ENCODE measurements around the gene COASY. TPM values are rescaled to one million over a fixed set of nuclear protein-coding genes. Genes with fewer than 3 reads are reported as not detected.
"Not testable (repeated sequence)": the region's sequence is repeated elsewhere in the genome, so short reads cannot be mapped to it uniquely, and the experiment has no call there.

COASY gene
- total RNA-seq, 1 experiment from 2014 or later: 12.4 TPM

DNA sequence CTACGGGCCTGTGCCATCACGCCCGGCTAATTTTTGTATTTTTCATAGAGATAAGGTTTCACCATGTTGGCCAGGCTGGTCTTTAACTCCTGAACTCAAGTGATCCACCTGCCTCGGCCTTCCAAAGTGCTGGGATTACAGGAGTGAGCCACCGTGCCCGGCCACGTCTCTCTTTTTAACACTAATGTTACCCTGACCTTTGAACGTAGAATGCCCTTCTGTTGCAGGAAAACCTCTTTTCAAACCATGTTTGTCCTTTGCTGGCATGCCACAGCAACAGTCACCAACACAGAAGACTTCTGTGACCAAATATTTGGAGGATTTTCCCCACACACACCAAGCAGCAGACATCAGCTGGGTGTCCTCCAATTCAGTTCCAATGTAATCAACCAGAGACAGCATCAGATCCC lies 17.1 kb upstream of the COASY start:
- Histone ChIP-seq H3K9me3 (no peaks in the 10 kb centered on the region), H3K36me3 (peaks cover 30% of the 10 kb centered on the region)
- no peak for DNase-seq

DNA sequence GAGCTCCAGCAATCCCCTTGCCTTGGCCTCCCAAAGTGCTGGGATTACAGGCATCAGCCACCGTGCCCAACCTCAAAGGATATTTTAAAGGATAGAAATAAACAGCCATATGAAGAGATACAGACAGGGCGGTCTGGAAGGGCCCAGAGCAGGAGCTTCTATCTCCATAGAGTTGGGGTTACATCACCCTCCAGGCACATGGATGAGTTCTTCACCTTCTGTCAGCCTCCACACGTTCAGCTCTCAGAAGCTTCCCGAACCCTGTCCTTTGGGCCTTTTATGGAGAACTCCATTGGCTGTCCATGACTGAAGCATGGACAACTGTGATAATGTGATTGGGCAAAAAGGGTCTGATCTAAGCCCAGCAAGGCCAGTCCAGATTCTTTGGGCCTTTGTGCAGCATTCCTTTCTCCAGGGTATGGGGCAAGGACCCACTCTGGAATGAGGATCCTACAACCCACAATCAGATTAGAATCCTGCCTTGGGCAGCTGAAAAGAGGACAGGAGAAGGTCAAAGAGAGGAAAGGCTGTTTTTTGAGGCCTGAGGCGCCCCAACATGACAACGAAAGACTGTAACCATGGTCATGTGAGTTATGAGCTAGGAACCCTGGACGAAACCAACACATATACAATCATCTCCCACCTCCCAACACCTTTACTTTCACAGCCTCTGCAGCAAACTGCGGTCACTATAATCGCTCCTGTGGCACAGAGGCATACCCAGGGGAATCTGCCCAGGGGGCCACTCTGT lies 16.0 kb upstream of the COASY start:
- peaks cover 27% of the 10 kb centered on the region for H3K36me3 ChIP-seq
- not testable (repeated sequence) for DNase-seq, H3K27me3 ChIP-seq, H3K9me3 ChIP-seq, H3K4me3 ChIP-seq

More for the DNA sequence above, 17.1 kb upstream of the COASY start:
- H3K27me3 ChIP-seq: no peaks in the 10 kb centered on the region
- H3K4me3 ChIP-seq: no peak overlapping the region

DNA sequence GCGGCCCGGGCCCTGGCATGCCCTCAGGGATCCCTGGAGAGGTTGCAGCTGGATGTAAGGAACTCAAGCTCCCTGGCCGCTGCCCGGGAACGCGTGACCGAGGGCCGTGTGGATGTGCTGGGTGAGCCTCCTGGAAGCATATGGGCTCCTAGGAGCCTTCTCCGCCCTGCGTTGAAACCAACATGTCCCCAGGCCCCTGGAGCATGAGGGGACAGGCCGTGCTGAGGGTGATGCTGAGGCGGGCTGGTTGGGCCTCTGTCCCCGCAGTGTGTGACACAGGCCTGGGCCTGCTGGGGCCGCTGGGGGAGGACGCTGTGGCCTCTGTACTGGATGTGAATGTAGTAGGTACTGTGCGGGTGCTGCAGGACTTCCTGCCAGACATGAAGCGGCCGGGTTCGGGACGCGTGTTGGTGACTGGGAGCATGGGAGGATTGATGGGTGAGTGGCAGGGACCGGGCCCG lies 14.9 kb upstream of the COASY start:
- DNase-seq: no peak
- H3K4me3 ChIP-seq: no peak overlapping the region
- H3K36me3 ChIP-seq: peaks cover 19% of the 10 kb centered on the region
- no peaks in the 10 kb centered on the region for H3K9me3 ChIP-seq
- H3K27me3 ChIP-seq: no peaks in the 10 kb centered on the region

DNA sequence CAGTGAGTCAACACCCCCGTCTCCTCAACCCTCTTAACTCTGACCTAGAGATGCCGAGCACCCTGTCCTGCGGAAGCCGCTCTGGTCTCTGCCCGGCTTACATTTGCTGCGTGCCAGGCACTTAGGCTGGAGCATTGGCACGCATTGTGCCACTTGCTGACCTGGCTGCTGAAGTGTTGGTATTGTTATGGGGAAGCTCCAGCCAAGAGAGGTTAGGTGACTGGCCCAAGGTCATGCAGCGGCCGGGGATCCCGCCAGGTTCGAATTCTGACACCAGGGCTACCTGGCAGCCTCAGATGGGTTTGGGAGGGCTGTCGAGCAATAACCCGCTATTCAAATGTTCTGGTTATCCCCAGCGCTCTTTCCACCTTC lies 14.3 kb upstream of the COASY start:
- DNase-seq: no peak
- Histone ChIP-seq H3K4me3 (no peak overlapping the region), H3K27me3 (no peaks in the 10 kb centered on the region), H3K36me3 (peaks cover 14% of the 10 kb centered on the region), H3K9me3 (no peaks in the 10 kb centered on the region)

DNA sequence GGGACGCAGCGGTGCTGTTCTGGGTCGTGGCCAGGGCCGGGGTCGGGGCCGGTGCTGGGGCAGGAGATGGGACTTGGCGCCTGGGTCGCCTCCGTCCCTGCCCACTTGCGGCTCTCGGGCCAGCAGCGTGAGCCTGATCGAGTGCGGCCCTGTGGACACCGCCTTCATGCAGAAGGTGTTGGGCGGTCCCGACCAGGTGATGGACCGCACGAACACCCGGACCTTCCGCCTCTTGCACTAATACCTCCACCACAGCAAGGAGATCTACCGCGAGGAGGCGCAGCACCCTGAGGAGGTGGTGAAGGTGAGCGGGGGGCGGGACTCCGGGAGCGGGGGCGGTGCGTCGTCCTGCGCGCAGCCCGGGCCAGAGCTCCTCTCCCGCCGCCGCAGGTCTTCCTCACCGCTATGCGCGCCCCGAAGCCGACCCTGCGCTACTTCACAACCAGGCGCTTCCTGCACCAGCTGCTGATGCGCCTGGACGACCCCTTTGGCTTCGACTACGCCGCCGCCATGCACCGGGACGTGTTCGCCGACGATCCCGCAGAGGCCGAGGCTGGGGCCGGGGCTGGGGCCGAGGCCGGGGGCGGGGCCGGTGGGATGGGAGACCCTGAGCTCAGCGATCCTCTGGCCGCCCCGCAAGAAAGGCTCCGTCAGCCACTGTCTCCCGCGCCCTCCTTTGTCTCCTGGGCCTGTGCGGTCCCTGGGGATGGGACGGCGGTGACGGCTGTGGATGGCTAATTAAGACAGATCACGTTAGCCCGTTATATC lies 13.7 kb upstream of the COASY start:
- no peak for DNase-seq
- H3K4me3 ChIP-seq: no peak overlapping the region
- H3K27me3 ChIP-seq: no peaks in the 10 kb centered on the region
- H3K9me3 ChIP-seq: no peaks in the 10 kb centered on the region
- peaks cover 9% of the 10 kb centered on the region for H3K36me3 ChIP-seq

DNA sequence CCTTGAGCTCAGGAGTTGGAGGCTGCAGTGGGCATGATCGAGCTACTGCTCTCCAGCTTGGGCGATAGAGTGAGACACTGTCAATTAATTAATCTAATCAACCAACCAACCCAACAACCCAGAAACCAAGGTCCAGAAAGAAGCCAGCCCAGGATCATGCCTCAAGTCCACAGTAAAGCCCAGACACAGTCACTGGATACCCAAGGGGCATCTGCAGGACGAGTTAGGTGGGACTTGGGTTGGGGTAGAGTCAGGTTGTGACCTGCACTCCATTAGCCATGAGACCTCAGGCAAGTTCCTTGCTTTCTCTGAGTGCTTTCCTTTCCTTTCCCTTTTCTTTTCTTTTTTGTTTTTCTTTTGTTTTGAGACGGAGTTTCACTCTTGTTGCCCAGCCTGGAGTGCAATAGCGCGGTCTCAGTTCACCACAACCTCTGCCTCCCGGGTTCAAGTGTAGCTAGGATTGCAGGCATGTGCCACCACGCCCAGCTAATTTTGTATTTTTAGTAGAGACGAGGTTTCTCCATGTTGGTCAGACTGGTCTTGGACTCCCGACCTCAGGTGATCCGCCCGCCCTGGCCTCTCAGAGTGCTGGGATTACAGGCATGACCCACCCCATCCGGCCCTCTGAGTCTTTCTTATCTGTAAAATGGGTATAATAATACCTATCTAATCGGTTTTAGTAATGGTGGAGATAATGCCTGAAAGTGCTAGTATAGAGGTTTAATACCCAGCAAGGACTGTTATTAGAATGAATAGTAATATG lies 12.8 kb upstream of the COASY start:
- no peaks in the 10 kb centered on the region for H3K9me3 ChIP-seq
- DNase-seq: no peak
- H3K4me3 ChIP-seq: no peak overlapping the region
- H3K27me3 ChIP-seq: no peaks in the 10 kb centered on the region
- H3K36me3 ChIP-seq: peaks cover 3% of the 10 kb centered on the region

DNA sequence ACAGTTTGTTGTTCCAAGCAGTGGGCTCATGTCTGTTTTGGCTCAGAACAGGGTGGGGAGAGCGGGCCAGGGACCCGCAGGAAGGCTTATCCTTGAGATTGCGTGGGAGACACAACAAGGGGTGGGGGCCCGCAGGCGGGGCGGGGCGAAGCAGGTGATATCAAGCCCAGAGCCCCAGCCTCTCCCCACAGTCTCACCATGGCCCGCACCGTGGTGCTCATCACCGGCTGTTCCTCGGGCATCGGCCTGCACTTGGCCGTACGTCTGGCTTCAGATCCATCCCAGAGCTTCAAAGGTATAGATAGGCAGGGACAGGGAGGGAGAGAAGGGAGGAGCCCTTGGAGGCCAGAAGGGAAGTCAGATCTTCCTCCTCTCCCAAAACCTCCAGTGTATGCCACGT lies 9.2 kb upstream of the COASY start, which contains the start of gene HSD17B1:
HSD17B1 (plus strand) TSS at position 188 of the 400 bp plus-strand sequence; CDS start at position 199, 11 bp downstream.
- H3K36me3 ChIP-seq, H3K9me3 ChIP-seq, DNase-seq, H3K27me3 ChIP-seq: not testable (repeated sequence)
- H3K4me3 ChIP-seq: peak within 1 kb of the TSS; percentile 76

DNA sequence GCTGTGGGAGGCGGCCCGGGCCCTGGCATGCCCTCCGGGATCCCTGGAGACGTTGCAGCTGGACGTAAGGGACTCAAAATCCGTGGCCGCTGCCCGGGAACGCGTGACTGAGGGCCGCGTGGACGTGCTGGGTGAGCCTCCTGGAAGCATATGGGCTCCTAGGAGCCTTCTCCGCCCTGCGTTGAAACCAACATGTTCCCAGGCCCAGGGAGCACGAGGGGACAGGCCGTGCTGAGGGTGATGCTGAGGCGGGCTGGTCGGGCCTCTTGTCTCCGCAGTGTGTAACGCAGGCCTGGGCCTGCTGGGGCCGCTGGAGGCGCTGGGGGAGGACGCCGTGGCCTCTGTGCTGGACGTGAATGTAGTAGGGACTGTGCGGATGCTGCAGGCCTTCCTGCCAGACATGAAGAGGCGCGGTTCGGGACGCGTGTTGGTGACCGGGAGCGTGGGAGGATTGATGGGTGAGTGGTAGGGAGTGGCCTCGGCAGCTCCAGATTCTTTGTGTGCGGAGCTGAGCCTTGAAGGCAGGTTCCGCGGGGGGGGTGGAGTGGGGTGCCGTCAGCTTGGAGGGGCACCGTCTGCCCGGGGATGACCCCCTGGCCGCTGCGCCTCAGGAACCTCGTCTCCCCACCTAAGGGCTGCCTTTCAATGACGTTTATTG lies 8.7 kb upstream of the COASY start:
- no peaks in the 10 kb centered on the region for H3K36me3 ChIP-seq
- DNase-seq: no peak
- H3K27me3 ChIP-seq: no peaks in the 10 kb centered on the region
- no peak overlapping the region for H3K4me3 ChIP-seq
- no peaks in the 10 kb centered on the region for H3K9me3 ChIP-seq

DNA sequence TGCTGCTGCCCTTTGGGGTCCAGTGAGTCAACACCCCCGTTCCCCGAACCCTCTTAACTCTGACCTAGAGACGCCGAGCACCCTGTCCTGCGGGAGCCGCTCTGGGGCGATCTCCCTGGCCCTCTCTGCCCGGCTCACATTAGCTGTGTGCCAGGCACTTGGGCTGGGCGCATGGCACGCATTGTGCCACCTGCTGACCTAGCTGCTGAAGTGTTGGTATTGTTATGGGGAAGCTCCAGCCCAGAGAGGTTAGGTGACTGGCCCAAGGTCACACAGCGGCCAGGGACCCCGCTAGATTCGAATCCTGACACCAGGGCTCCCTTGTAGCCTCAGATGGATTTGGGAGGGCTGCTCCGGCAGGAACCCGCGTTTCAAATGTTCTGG lies 8.1 kb upstream of the COASY start:
- H3K4me3 ChIP-seq: peak overlapping the region; percentile 76
- H3K36me3 ChIP-seq: no peaks in the 10 kb centered on the region
- H3K27me3 ChIP-seq: no peaks in the 10 kb centered on the region
- H3K9me3 ChIP-seq: no peaks in the 10 kb centered on the region
- peak; percentile 30 for DNase-seq

DNA sequence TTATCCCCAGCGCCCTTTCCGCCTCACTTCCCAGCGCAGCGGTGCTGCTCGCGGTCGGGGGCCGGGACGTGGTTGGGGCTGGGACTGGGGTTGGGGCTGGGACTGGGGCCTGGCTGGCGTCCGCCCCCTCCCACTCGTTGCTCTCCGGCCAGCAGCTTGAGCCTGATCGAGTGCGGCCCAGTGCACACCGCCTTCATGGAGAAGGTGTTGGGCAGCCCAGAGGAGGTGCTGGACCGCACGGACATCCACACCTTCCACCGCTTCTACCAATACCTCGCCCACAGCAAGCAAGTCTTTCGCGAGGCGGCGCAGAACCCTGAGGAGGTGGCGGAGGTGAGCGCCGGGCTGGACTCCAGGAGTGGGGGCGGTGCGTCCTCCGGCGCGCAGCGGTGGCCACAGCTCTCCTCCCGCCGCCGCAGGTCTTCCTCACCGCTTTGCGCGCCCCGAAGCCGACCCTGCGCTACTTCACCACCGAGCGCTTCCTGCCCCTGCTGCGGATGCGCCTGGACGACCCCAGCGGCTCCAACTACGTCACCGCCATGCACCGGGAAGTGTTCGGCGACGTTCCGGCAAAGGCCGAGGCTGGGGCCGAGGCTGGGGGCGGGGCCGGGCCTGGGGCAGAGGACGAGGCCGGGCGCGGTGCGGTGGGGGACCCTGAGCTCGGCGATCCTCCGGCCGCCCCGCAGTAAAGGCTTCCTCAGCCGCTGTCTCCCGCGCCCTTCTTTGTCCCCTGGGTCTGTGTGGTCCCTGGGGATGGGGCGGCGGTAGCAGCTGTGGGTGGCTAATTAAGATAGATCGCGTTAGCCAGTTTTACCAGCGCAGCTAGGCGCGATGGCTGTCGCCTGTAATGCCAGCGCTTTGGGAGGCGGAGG lies 7.5 kb upstream of the COASY start:
- Histone ChIP-seq H3K4me3 (peak overlapping the region; percentile 76), H3K36me3 (no peaks in the 10 kb centered on the region), H3K27me3 (no peaks in the 10 kb centered on the region), H3K9me3 (no peaks in the 10 kb centered on the region)
- DNase-seq: peak; percentile 92

DNA sequence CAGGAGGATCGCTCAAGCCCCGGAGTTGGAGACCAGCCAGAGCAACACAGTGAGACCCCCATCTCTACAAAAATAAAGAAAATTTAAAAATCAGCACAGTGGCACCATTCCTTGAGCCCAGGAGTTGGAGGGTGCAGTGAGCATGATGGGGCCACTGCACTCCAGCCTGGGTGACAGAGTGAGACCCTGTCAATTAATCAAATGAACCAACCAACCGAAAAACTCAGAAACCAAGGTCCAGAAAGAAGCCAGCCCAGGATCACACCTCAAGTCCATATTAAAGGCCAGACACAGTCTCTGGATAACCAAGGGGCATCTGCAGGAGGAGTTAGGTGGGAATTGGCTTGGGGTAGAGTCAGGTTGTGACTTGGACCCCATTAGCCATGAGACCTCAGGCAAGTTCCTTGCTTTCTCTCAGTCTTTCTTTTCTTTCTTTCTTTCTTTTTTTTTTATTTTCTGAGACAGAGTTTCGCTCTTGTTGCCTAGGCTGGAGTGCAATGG lies 6.8 kb upstream of the COASY start:
- Histone ChIP-seq H3K27me3 (no peaks in the 10 kb centered on the region), H3K36me3 (no peaks in the 10 kb centered on the region), H3K4me3 (peak overlapping the region; percentile 76), H3K9me3 (no peaks in the 10 kb centered on the region)
- no peak for DNase-seq

DNA sequence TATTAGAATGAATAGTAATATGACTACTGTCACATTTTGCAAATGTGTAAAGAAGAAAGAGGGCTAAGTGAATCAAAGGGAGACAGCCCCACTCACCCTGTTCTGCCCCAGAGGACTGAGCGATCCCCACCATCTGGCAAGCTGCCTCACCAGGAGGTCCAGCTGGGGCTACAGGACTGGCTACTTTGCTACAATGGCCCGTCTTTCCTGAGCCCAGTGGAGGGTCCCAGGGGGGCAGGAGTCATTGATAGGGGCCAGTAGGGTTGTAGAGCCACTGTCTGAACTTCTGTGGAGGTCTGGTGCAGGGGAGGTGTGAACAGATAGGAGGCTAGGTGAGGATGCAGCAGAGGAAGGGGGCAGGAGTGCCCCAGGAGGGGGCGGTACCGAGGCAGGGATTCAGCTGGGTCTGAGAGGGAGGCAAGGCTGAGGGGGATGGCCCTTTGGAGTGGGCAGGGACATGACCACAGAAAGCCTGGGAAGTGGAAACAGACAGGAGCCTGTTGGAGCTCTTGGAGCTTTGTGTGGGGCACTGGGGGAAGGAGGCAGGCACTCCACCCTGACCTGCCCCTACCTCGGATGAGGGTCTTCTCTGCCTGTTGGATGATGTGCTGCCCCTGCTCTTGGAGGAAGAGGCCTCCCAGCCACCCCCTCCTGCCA lies 5.9 kb upstream of the COASY start:
- peak; percentile 33 for DNase-seq
- not testable (repeated sequence) for H3K4me3 ChIP-seq, H3K36me3 ChIP-seq, H3K9me3 ChIP-seq, H3K27me3 ChIP-seq

DNA sequence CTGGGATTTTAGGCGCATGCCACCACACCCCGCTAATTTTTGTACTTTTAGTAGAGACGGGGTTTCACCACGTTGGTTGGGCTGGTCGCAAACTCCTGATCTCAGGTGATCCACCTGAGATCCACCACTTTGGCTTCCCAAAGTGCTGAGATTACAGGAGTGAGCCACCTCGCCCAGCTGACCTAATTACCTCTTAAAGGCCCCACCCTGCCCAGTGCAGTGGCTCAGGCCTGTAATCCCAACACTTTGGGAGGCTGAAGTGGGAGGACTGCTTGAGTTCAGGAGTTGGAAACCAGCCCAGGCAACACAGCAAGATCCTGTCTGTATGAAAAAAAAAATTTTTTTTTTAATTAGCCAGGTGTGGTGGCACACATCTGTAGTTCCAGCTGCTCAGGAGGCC lies 2.9 kb upstream of the COASY start:
- no peaks in the 10 kb centered on the region for H3K9me3 ChIP-seq
- no peak for DNase-seq
- H3K4me3 ChIP-seq: no peak overlapping the region
- peaks cover 14% of the 10 kb centered on the region for H3K36me3 ChIP-seq
- no peaks in the 10 kb centered on the region for H3K27me3 ChIP-seq

DNA sequence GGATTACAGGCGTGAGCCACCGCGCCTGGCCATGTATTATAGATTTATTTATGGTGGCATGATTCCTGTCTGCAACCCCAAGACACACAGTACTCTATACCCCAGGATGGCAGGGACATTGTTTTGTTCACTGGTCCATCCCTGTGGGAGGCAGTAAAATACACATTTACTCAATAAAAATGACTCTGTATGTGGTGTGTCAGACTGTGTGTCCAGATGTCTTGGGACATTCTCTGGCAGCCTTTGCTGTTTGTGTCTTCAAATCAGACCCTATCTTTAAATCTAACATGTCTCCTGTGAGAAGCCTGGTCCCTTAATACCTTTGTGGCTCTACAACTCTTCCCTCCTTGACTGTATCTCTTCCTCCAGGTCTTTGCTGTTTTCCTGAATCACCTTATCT lies 1.7 kb upstream of the COASY start:
- H3K9me3 ChIP-seq: no peaks in the 10 kb centered on the region
- DNase-seq: no peak
- H3K36me3 ChIP-seq: peaks cover 25% of the 10 kb centered on the region
- no peaks in the 10 kb centered on the region for H3K27me3 ChIP-seq
- no peak overlapping the region for H3K4me3 ChIP-seq

DNA sequence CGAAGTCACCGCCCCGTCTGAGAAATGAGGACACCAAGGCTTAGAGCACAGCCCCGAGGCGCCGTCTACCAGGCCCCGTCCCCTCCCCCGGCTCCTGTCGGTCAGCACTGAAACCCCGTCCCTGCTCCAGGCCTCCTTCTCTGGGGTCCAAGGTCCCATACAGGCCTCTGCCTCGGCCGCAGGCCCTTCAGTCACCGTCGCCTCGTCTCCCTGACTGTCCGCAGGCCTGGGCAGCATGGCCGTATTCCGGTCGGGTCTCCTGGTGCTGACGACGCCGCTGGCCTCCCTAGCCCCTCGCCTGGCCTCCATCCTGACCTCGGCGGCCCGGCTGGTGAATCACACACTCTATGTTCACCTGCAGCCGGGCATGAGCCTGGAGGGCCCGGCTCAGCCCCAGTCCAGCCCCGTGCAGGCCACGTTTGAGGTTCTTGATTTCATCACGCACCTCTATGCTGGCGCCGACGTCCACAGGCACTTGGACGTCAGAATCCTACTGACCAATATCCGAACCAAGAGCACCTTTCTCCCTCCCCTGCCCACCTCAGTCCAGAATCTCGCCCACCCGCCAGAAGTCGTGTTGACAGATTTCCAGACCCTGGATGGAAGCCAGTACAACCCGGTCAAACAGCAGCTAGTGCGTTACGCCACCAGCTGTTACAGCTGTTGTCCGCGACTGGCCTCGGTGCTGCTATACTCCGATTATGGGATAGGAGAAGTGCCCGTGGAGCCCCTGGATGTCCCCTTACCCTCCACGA lies 617 bp downstream of the COASY start:
- no peaks in the 10 kb centered on the region for H3K9me3 ChIP-seq
- peak overlapping the region; percentile 80 for H3K4me3 ChIP-seq
- H3K27me3 ChIP-seq: no peaks in the 10 kb centered on the region
- DNase-seq: peak; percentile 43
- H3K36me3 ChIP-seq: peaks cover 42% of the 10 kb centered on the region

Data from MG63 (cell line).